Measurements from ENCODE around the gene ADAR.
"Not testable (repeated sequence)": the region's sequence is repeated elsewhere in the genome, so short reads cannot be mapped to it uniquely, and the experiment has no call there.

The ADAR gene

GRCh38 chr1:154607609-154608396 lies at the start of gene ADAR:
Gene ADAR, minus strand, starts transcription at chr1:154608186. Its CDS starts 180 bp downstream, at chr1:154608006.
- peak; percentile 90 for DNase-seq

GRCh38 chr1:154657556-154657955 lies 49.6 kb upstream of the ADAR start:
- DNase-seq = no peak

GRCh38 chr1:154652893-154653292 lies 44.9 kb upstream of the ADAR start:
- DNase-seq = no peak

- DNase-seq = not testable (repeated sequence)
Observed at GRCh38 chr1:154644724-154645123, 36.7 kb upstream of the ADAR start.

GRCh38 chr1:154641534-154641933 lies 33.5 kb upstream of the ADAR start:
- no peak for DNase-seq

- DNase-seq = no peak
Observed at GRCh38 chr1:154639876-154640275, 31.9 kb upstream of the ADAR start.

GRCh38 chr1:154635171-154635570 lies 27.2 kb upstream of the ADAR start:
- DNase-seq = no peak

GRCh38 chr1:154629675-154630073 lies 21.7 kb upstream of the ADAR start:
- DNase-seq = no peak

- no peak for DNase-seq
Observed at GRCh38 chr1:154629061-154629674, 21.2 kb upstream of the ADAR start.

GRCh38 chr1:154628121-154628405 lies 20.1 kb upstream of the ADAR start:
- DNase-seq = no peak

GRCh38 chr1:154627257-154628120 lies 19.5 kb upstream of the ADAR start:
- peak; percentile 98 for DNase-seq

GRCh38 chr1:154626456-154627256 lies 18.7 kb upstream of the ADAR start:
- no peak for DNase-seq

GRCh38 chr1:154624746-154625643 lies 17.0 kb upstream of the ADAR start:
- no peak for DNase-seq

- DNase-seq = no peak
Observed at GRCh38 chr1:154623358-154623757, 15.4 kb upstream of the ADAR start.

- DNase-seq = no peak
Observed at GRCh38 chr1:154622503-154623039, 14.6 kb upstream of the ADAR start.

- no peak for DNase-seq
Observed at GRCh38 chr1:154621875-154622274, 13.9 kb upstream of the ADAR start.

- no peak for DNase-seq
Observed at GRCh38 chr1:154620751-154621150, 12.8 kb upstream of the ADAR start.

- DNase-seq = no peak
Observed at GRCh38 chr1:154619181-154619948, 11.4 kb upstream of the ADAR start.

GRCh38 chr1:154616659-154617345 lies 8.8 kb upstream of the ADAR start:
- DNase-seq = no peak

- no peak for DNase-seq
Observed at GRCh38 chr1:154615411-154615810, 7.4 kb upstream of the ADAR start.
